Fibroblast of mammary gland (primary cell): ENCODE results near the gene COG4.
A peak's percentile ranks its signal among the peaks of the same experiment; 100 is the strongest.

Source experiments
- DNase-seq: peaks from one replicate; pipeline ENCODE4 v3.0.0-alpha.2; 2010; ENCODE audit warnings: low read depth
- H3K4me3 ChIP-seq: 2 replicates; pipeline ENCODE4 v1.5.1; 2011; ENCODE audit warnings: low read depth, mild to moderate bottlenecking, low read length, moderate library complexity; ENCODE audit not compliant: control insufficient read depth
- CTCF ChIP-seq: conservative IDR thresholded peaks from 2 replicates; pipeline ENCODE4 v1.5.1; 2011; ENCODE audit warnings: low read depth, low read length, inconsistent platforms; ENCODE audit not compliant: control insufficient read depth, insufficient read depth

The COG4 gene

GRCh38 chr16:70520612-70521297 is 2.6 kb downstream of the COG4 start:
- no peak for TF ChIP-seq CTCF
- peak; percentile 67 for DNase-seq
- no peak overlapping the region for H3K4me3 ChIP-seq

- H3K4me3 ChIP-seq: no peak overlapping the region
- no peak for TF ChIP-seq CTCF
- DNase-seq: peak; percentile 85
Observed at GRCh38 chr16:70512456-70512855, 10.9 kb downstream of the COG4 start.

- no peak overlapping the region for H3K4me3 ChIP-seq
- no peak for TF ChIP-seq CTCF
- no peak for DNase-seq
Observed at GRCh38 chr16:70511833-70512232, 11.5 kb downstream of the COG4 start.

GRCh38 chr16:70510216-70510615 is 13.1 kb downstream of the COG4 start:
- no peak for TF ChIP-seq CTCF
- H3K4me3 ChIP-seq: no peak overlapping the region
- no peak for DNase-seq

GRCh38 chr16:70508752-70509151 is 14.6 kb downstream of the COG4 start:
- H3K4me3 ChIP-seq: no peak overlapping the region
- TF ChIP-seq CTCF: no peak
- peak; percentile 29 for DNase-seq

GRCh38 chr16:70496513-70496912 is 26.8 kb downstream of the COG4 start:
- no peak for TF ChIP-seq CTCF
- no peak for DNase-seq

More at GRCh38 chr16:70496513-70496912, 26.8 kb downstream of the COG4 start:
- H3K4me3 ChIP-seq: no peak overlapping the region
